ENCODE measurements around the gene GPC2.

Gene GPC2

GRCh38 chr7:100122067-100122466 is 55.1 kb downstream of the GPC2 start:
- no peak for DNase-seq (ENCODE audit: low read depth in 2 of 2)

- DNase-seq (ENCODE audit: low read depth in 2 of 2) = no peak
These were observed 56.5 kb downstream of the GPC2 start for GRCh38 chr7:100120733-100121036.

- DNase-seq (ENCODE audit: low read depth in 2 of 2) = peak in 1 of 2 donors; percentile 49
These were observed 57.0 kb downstream of the GPC2 start for GRCh38 chr7:100119970-100120732.

All from stimulated activated CD8-positive, alpha-beta memory T cell treated with anti-CD3 and anti-CD28 coated beads, Interleukin-2, amount 100 ng/mL, for 1 hour (primary cell).